Suprapubic skin (tissue), 4 donors: ENCODE results near the gene TBC1D32.

Experiments
- EP300 ChIP-seq: sonication (generic); formaldehyde crosslinking; IDR thresholded peaks from one replicate; pipeline ENCODE4 v1.6.1; 2017; ENCODE audit warnings: antibody characterized with exemption
- POLR2A ChIP-seq, 2 donors: fragments of 450-650 bp; IDR thresholded peaks; one replicate each; pipeline ENCODE4 v1.6.1; 2017; ENCODE audit warnings: antibody characterized with exemption in 2 of 2, mild to moderate bottlenecking in 2 of 2, moderate library complexity in 2 of 2
- POLR2AphosphoS5 ChIP-seq, 3 donors: sonication (generic); formaldehyde crosslinking; IDR thresholded peaks; one replicate each; pipeline ENCODE4 v1.6.1; 2017; ENCODE audit warnings: antibody characterized with exemption in 3 of 3
- TF ChIP-seq, protein P1 (sequence below), 2 donors: fragments of 200-600 bp in 1 of 2; fragments of 450-650 bp in 1 of 2; sonication (generic) in 1 of 2; IDR thresholded peaks; one replicate each; pipeline ENCODE4 v1.5.1; 2016 to 2019; ENCODE audit warnings: antibody characterized with exemption in 2 of 2, mild to moderate bottlenecking in 1 of 2, moderate library complexity in 1 of 2

DNA sequence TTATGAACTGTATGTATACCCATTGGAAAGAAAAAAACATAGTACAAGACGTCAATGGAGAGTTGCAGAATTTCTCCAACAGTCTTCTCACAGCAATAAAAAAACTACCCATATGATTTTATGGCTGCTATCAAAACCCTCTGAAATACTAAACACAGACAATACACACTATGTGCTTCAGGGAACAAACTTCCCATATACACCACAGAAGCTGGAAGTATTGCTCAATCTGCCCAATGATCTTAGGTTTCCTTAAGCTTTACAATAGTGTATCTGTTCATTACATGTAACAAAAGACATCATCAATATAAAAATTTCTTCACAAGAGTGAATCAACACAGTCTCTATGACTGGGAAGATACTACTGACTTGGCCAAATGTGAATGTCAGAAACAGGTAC, 150.5 kb downstream of the TBC1D32 start:
- TF ChIP-seq EP300: no peak
- TF ChIP-seq, protein P1, sequence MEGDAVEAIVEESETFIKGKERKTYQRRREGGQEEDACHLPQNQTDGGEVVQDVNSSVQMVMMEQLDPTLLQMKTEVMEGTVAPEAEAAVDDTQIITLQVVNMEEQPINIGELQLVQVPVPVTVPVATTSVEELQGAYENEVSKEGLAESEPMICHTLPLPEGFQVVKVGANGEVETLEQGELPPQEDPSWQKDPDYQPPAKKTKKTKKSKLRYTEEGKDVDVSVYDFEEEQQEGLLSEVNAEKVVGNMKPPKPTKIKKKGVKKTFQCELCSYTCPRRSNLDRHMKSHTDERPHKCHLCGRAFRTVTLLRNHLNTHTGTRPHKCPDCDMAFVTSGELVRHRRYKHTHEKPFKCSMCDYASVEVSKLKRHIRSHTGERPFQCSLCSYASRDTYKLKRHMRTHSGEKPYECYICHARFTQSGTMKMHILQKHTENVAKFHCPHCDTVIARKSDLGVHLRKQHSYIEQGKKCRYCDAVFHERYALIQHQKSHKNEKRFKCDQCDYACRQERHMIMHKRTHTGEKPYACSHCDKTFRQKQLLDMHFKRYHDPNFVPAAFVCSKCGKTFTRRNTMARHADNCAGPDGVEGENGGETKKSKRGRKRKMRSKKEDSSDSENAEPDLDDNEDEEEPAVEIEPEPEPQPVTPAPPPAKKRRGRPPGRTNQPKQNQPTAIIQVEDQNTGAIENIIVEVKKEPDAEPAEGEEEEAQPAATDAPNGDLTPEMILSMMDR (IDR thresholded peaks at IDR 0.05): no peak
- TF ChIP-seq POLR2AphosphoS5 (IDR thresholded peaks at IDR 0.05): no peak
- no peak for TF ChIP-seq POLR2A (IDR thresholded peaks at IDR 0.05)
